HG02884 (cell line): ENCODE data around the gene ATXN7.

Source experiments
- ATAC-seq: cut with Tn5 transposase; IDR thresholded peaks from one replicate; pipeline ENCODE4 v1.9.1; 2021; ENCODE audit warnings: mild to moderate bottlenecking, moderate library complexity; ENCODE audit not compliant: unreplicated experiment

The ATXN7 gene

GRCh38 chr3:63960048-63960711 is 96.5 kb downstream of the ATXN7 start:
- no peak for ATAC-seq

- peak; percentile 64 for ATAC-seq
Measured at GRCh38 chr3:63961891-63962290, 98.2 kb downstream of the ATXN7 start.

- ATAC-seq, result no peak
Measured at GRCh38 chr3:63963496-63963895, 99.8 kb downstream of the ATXN7 start.

GRCh38 chr3:63964681-63965485 is 101.2 kb downstream of the ATXN7 start:
- no peak for ATAC-seq

- ATAC-seq, result no peak
Measured at GRCh38 chr3:63966007-63966406, 102.3 kb downstream of the ATXN7 start.

GRCh38 chr3:63966871-63967270 is 103.2 kb downstream of the ATXN7 start:
- no peak for ATAC-seq

GRCh38 chr3:63967675-63968611 is 104.3 kb downstream of the ATXN7 start:
- peak; percentile 55 for ATAC-seq

- peak; percentile 15 for ATAC-seq
Measured at GRCh38 chr3:63968612-63969350, 105.1 kb downstream of the ATXN7 start.

- ATAC-seq, result no peak
Measured at GRCh38 chr3:63969876-63970275, 106.2 kb downstream of the ATXN7 start.

- no peak for ATAC-seq
Measured at GRCh38 chr3:63970631-63971475, 107.2 kb downstream of the ATXN7 start.

- ATAC-seq, result no peak
Measured at GRCh38 chr3:63972196-63972595, 108.5 kb downstream of the ATXN7 start.

- ATAC-seq, result no peak
Measured at GRCh38 chr3:63972987-63973386, 109.3 kb downstream of the ATXN7 start.

- ATAC-seq, result no peak
Measured at GRCh38 chr3:63973406-63973805, 109.7 kb downstream of the ATXN7 start.

- ATAC-seq, result no peak
Measured at GRCh38 chr3:63974451-63974850, 110.8 kb downstream of the ATXN7 start.

- no peak for ATAC-seq
Measured at GRCh38 chr3:63975723-63976122, 112.1 kb downstream of the ATXN7 start.

- ATAC-seq, result no peak
Measured at GRCh38 chr3:63976161-63976871, 112.6 kb downstream of the ATXN7 start.

- no peak for ATAC-seq
Measured at GRCh38 chr3:63976872-63977200, 113.2 kb downstream of the ATXN7 start.

- no peak for ATAC-seq
Measured at GRCh38 chr3:63977893-63978292, 114.2 kb downstream of the ATXN7 start.
